Natural killer cell (primary cell): Measurements from ENCODE around the gene KMO. TPM values are rescaled to one million over a fixed set of nuclear protein-coding genes. Genes with fewer than 3 reads are reported as not detected.
A peak's percentile ranks its signal among the peaks of the same experiment; 100 is the strongest.

Experiments
- ATAC-seq, 3 donors: fragments of 150-1000 bp in 2 of 3; fragments of 200-7000 bp in 1 of 3; cut with Tn5 transposase; 1 replicate in 1 of 3; 2 replicates in 2 of 3; pipeline ENCODE4 v1.10.0; 2021; ENCODE audit warnings: mild to moderate bottlenecking in 2 of 3, moderate library complexity in 2 of 3
- DNase-seq, 2 donors: peaks; one replicate each; pipeline versions ENCODE4 v3.0.0 to v3.0.0-alpha.2; 2013 to 2021; ENCODE audit warnings: mixed read lengths in 1 of 2
- H3K27ac ChIP-seq: one replicate; pipeline ENCODE4 v1.5.1; 2013; ENCODE audit warnings: mild to moderate bottlenecking, low read length
- H3K27me3 ChIP-seq: one replicate; pipeline ENCODE4 v1.6.1; 2013; ENCODE audit warnings: low read length; ENCODE audit not compliant: control insufficient read depth, insufficient read depth
- H3K36me3 ChIP-seq: one replicate; pipeline ENCODE4 v1.6.1; 2013; ENCODE audit warnings: low read length; ENCODE audit not compliant: control insufficient read depth, insufficient read depth
- H3K4me1 ChIP-seq: one replicate; pipeline ENCODE4 v1.6.1; 2013; ENCODE audit warnings: low read length; ENCODE audit not compliant: control insufficient read depth, insufficient read depth
- H3K4me3 ChIP-seq: one replicate; pipeline ENCODE4 v1.5.1; 2013; ENCODE audit warnings: low read length
- H3K9me3 ChIP-seq: one replicate; pipeline ENCODE4 v1.6.1; 2013; ENCODE audit warnings: low read length; ENCODE audit not compliant: control insufficient read depth, insufficient read depth
- H3K27ac Mint-ChIP-seq, 2 donors: one replicate each; pipeline ENCODE4 v1.8.0; 2022; ENCODE audit warnings: mild to moderate bottlenecking in 2 of 2, mixed read lengths in 2 of 2, moderate library complexity in 1 of 2
- H3K27me3 Mint-ChIP-seq, 2 donors: one replicate each; pipeline ENCODE4 v1.8.0; 2022; ENCODE audit warnings: low read depth in 2 of 2, mixed read lengths in 2 of 2
- H3K36me3 Mint-ChIP-seq: one replicate; pipeline ENCODE4 v1.8.0; 2022; ENCODE audit warnings: mixed read lengths
- H3K4me1 Mint-ChIP-seq, 2 donors: one replicate each; pipeline ENCODE4 v1.8.0; 2022; ENCODE audit warnings: mixed read lengths in 2 of 2
- H3K4me3 Mint-ChIP-seq: one replicate; pipeline ENCODE4 v1.8.0; 2022; ENCODE audit warnings: mild to moderate bottlenecking, moderate library complexity, mixed read lengths
- H3K9me3 Mint-ChIP-seq, 2 donors: one replicate each; pipeline ENCODE4 v1.8.0; 2022; ENCODE audit warnings: mixed read lengths in 2 of 2
- CTCF ChIP-seq: fragments of 200-600 bp; IDR thresholded peaks from one replicate; pipeline ENCODE4 v1.8.0; 2022; ENCODE audit warnings: antibody characterized with exemption
- WGBS: methylation state at CpG from one replicate; pipeline ENCODE4 v1.1.7; 2013; ENCODE audit warnings: missing lambda C conversion rate; ENCODE audit not compliant: insufficient coverage; 5-methylcytosine and 5-hydroxymethylcytosine counted together
- intact Hi-C: fragments of 100-400 bp; cut with micrococcal nuclease; formaldehyde crosslinking; loops from one replicate; pipeline ENCODE4 v1.14.2; 2022
- total RNA-seq, 4 donors: library from RNA; stranded (reverse); fragments of 120-200 nt in 1 of 4; gene quantifications; one replicate each; pipeline versions ENCODE4 v1.2.3 to v1.2.4, GENCODE V29; 2013 to 2022

Gene KMO
- total RNA-seq, 3 donors from 2014 or later (not counting 1 experiment from before 2014, with no cell fraction given): 0.97 to 1.1 TPM; not detected in 1

GRCh38 chr1:241608379-241609033 lies 76.3 kb downstream of the KMO start:
- Histone ChIP-seq H3K4me3 (no peak overlapping the region), H3K27ac (no peak overlapping the region), H3K4me1 (no peaks in the 10 kb centered on the region), H3K9me3 (no peaks in the 10 kb centered on the region), H3K36me3 (no peaks in the 10 kb centered on the region), H3K27me3 (no peaks in the 10 kb centered on the region)
- WGBS: 67% methylated on average over 3 of the region's 3 CpGs
- Mint-ChIP-seq H3K27ac (no peak overlapping the region), H3K4me3 (no peak overlapping the region), H3K4me1 (no peaks in the 10 kb centered on the region), H3K27me3 (no peaks in the 10 kb centered on the region), H3K36me3 (no peaks in the 10 kb centered on the region), H3K9me3 (no peaks in the 10 kb centered on the region)
- intact Hi-C loops: no loop called here
- no peak for TF ChIP-seq CTCF
- no peak for DNase-seq
- no peak for ATAC-seq

GRCh38 chr1:241610056-241610815 lies 78.1 kb downstream of the KMO start:
- no peaks in the 10 kb centered on the region for H3K27me3 ChIP-seq
- intact Hi-C loops: loop anchor here (5.0 kb wide), 1 partner anchor 1717 kb away; no protein-coding TSS in a partner anchor
- H3K9me3 ChIP-seq: no peaks in the 10 kb centered on the region
- 86% methylated on average over 7 of the region's 8 CpGs for WGBS
- no peak overlapping the region for H3K4me3 Mint-ChIP-seq
- no peaks in the 10 kb centered on the region for H3K36me3 Mint-ChIP-seq
- no peak overlapping the region for H3K4me3 ChIP-seq
- H3K27ac ChIP-seq: no peak overlapping the region
- no peaks in the 10 kb centered on the region for H3K36me3 ChIP-seq
- ATAC-seq: no peak
- no peak for DNase-seq
- H3K9me3 Mint-ChIP-seq: no peaks in the 10 kb centered on the region
- no peaks in the 10 kb centered on the region for H3K4me1 ChIP-seq
- H3K27ac Mint-ChIP-seq: no peak overlapping the region
- H3K4me1 Mint-ChIP-seq: no peaks in the 10 kb centered on the region
- TF ChIP-seq CTCF: no peak
- no peaks in the 10 kb centered on the region for H3K27me3 Mint-ChIP-seq

- H3K9me3 ChIP-seq: no peaks in the 10 kb centered on the region
- Mint-ChIP-seq H3K36me3 (no peaks in the 10 kb centered on the region), H3K9me3 (no peaks in the 10 kb centered on the region), H3K4me3 (no peak overlapping the region), H3K27me3 (no peaks in the 10 kb centered on the region), H3K4me1 (no peaks in the 10 kb centered on the region), H3K27ac (no peak overlapping the region)
- no peaks in the 10 kb centered on the region for H3K4me1 ChIP-seq
- intact Hi-C loops: loop anchor here (1.0 to 5.0 kb wide), 3 partner anchors 16 to 1716 kb away; no protein-coding TSS in a partner anchor
- DNase-seq (peak in 1 of 2 donors; percentile 77), ATAC-seq (peak; percentile 72 to 85 (median 72))
- H3K27me3 ChIP-seq: no peaks in the 10 kb centered on the region
- H3K27ac ChIP-seq: no peak overlapping the region
- TF ChIP-seq CTCF: peak; percentile 71
- no peaks in the 10 kb centered on the region for H3K36me3 ChIP-seq
- no peak overlapping the region for H3K4me3 ChIP-seq
- 38% methylated on average over 3 of the region's 3 CpGs for WGBS
These were observed 78.9 kb downstream of the KMO start for GRCh38 chr1:241611063-241611462.
